Measurements from ENCODE around the gene LEMD2. TPM values are rescaled to one million over a fixed set of nuclear protein-coding genes. Genes with fewer than 3 reads are reported as not detected.

The LEMD2 gene
- total and polyA plus RNA-seq, 9 of the 15 experiments (the other 6 are each of a cell fraction or from before 2014, with no cell fraction given), result 0.32 to 46.3 (median 30.8) TPM

GRCh38 chr6:33786736-33787135 lies 2.2 kb downstream of the LEMD2 start (continued):
- TF ChIP-seq ZBTB5 (IDR thresholded peaks at IDR 0.05), result no peak

GRCh38 chr6:33785778-33786177 lies 3.2 kb downstream of the LEMD2 start:
- peaks cover 4% of the 10 kb centered on the region for H3K9me1 ChIP-seq (ENCODE audit: control insufficient read depth, insufficient read depth, low read length)
- DNase-seq (ENCODE audit: extremely low read depth in 1 of 4, low spot score in 3 of 4) (no peak), ATAC-seq (no peak), FAIRE-seq (no peak)
- ChIA-PET POLR2A (interaction anchor here (0.7 to 1.4 kb wide), 5 partner anchors 13 to 238 kb away, joined by 3 to 5 read pairs (median 3); no protein-coding TSS in a partner anchor), CTCF (ENCODE audit: low intra/inter-chr PET ratio) (no interaction called here)
- WGBS (ENCODE audit: insufficient coverage, low coverage, missing lambda C conversion rate), result 51% methylated on average over 3 of the region's 3 CpGs
- no peak overlapping the region for H3K4me2 ChIP-seq (ENCODE audit: insufficient read depth, low read length)
- H3K4me3 ChIP-seq, result no peak overlapping the region
- H2AFZ ChIP-seq (ENCODE audit: low read depth, low read length), result no peak overlapping the region
- H4K20me1 ChIP-seq (replicated peaks; ENCODE audit: control insufficient read depth, insufficient read depth, low read length), result no peaks in the 10 kb centered on the region
- peaks cover 0 to 1% of the 10 kb centered on the region in 2 experiments; a peak in 1 of 5 replicates for H3K27me3 ChIP-seq (ENCODE audit: control insufficient read depth in 2 of 2, insufficient read depth in 2 of 2, low read length in 2 of 2)
- H3K9ac ChIP-seq (ENCODE audit: insufficient read depth in 1 of 2, low read depth in 2 of 2, low read length in 2 of 2), result no peak overlapping the region
- TF ChIP-seq ZNF507 (tag; conservative IDR thresholded peaks at IDR 0.05) (0 out of 2 replicates have a peak, but pooled peaks have one; percentile 3), EWSR1 (IDR thresholded peaks at IDR 0.05; ENCODE audit: borderline replicate concordance, low read depth, partially characterized antibody) (no peak)
- no peak overlapping the region for H3K27ac ChIP-seq (ENCODE audit: extremely low read depth, low read depth, low read length)
- intact Hi-C loops (cut with micrococcal nuclease) (no loop called here), in situ Hi-C loops (cut with MboI) (no loop called here)
- H3K4me1 ChIP-seq (replicated peaks in 1 of 2; ENCODE audit: control insufficient read depth in 2 of 2, insufficient read depth in 2 of 2, low read length in 2 of 2), result peaks cover 10 to 21% of the 10 kb centered on the region in 2 experiments; a peak in 4 of 5 replicates
- no TSS peak for BruUV-seq (replicated peaks)
- peaks cover 25% of the 10 kb centered on the region for H3K79me2 ChIP-seq (ENCODE audit: control insufficient read depth, insufficient read depth, low read length)
- peaks cover 51% of the 10 kb centered on the region; the same call in 2 of the 3 replicates for H3K36me3 ChIP-seq (ENCODE audit: control insufficient read depth, insufficient read depth, low read length)
- H3K9me3 ChIP-seq (replicated peaks; ENCODE audit: control insufficient read depth, insufficient read depth, low read depth, low read length), result no peaks in the 10 kb centered on the region

All from K562 (cell line).